BE2C (cell line): ENCODE results near the gene FBLL1.
"Not testable (repeated sequence)": the region's sequence is repeated elsewhere in the genome, so short reads cannot be mapped to it uniquely, and the experiment has no call there.

Experiments used
- DNase-seq: peaks from one replicate; pipeline ENCODE4 v3.0.0-alpha.2; 2020
- H3K27me3 ChIP-seq: fragments of 250-450 bp; sonication (Bioruptor Pico); 2 replicates; pipeline ENCODE4 v1.5.1; 2020; ENCODE audit warnings: mild to moderate bottlenecking
- H3K36me3 ChIP-seq: fragments of 250-450 bp; sonication (Bioruptor Pico); 2 replicates; pipeline ENCODE4 v1.5.1; 2020; ENCODE audit warnings: mild to moderate bottlenecking
- H3K4me1 ChIP-seq: fragments of 250-450 bp; sonication (Bioruptor Pico); 2 replicates; pipeline ENCODE4 v1.5.1; 2020
- H3K4me3 ChIP-seq: 2 replicates; pipeline ENCODE4 v1.5.1; 2011; ENCODE audit warnings: low read depth, low read length
- H3K9me3 ChIP-seq: fragments of 250-450 bp; sonication (Bioruptor Pico); 2 replicates; pipeline ENCODE4 v1.5.1; 2020
- TF ChIP-seq, protein P1 (sequence below): IDR thresholded peaks from 2 replicates; pipeline ENCODE4 v1.5.1; 2012; ENCODE audit warnings: mild to moderate bottlenecking, low read depth, low read length

Gene FBLL1

DNA sequence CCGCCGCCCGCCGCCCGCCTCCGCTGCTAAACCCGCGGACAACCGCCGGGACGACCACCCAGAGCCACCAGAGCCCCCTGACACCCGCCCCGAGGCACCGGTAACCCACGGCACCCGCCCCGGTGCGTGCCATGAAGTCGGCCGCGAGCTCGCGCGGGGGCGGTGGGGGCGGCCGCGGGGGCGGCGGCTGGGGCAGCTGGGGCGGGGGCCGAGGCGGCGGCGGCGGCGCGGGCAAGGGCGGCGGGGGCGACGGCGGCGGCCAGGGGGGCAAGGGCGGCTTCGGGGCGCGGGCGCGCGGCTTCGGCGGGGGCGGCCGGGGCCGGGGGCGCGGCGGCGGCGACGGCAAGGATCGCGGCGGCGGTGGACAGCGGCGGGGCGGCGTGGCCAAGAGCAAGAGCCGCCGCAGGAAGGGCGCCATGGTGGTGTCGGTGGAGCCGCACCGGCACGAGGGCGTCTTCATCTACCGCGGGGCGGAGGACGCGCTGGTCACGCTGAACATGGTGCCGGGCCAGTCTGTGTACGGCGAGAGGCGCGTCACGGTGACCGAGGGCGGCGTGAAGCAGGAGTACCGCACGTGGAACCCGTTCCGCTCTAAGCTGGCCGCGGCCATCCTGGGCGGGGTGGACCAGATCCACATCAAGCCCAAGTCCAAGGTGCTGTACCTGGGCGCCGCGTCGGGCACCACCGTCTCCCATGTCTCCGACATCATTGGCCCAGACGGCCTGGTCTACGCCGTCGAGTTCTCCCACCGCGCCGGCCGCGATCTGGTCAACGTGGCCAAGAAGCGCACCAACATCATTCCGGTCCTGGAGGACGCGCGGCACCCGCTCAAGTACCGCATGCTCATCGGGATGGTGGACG, 499 bp downstream of the FBLL1 start:
- Histone ChIP-seq H3K4me3 (peak overlapping the region; percentile 52), H3K36me3 (no peaks in the 10 kb centered on the region), H3K27me3 (no peaks in the 10 kb centered on the region), H3K4me1 (no peaks in the 10 kb centered on the region; the same call in 1 of the 2 replicates), H3K9me3 (peaks cover 4% of the 10 kb centered on the region; the same call in 1 of the 2 replicates)
- DNase-seq, result peak; percentile 49
- TF ChIP-seq, protein P1, sequence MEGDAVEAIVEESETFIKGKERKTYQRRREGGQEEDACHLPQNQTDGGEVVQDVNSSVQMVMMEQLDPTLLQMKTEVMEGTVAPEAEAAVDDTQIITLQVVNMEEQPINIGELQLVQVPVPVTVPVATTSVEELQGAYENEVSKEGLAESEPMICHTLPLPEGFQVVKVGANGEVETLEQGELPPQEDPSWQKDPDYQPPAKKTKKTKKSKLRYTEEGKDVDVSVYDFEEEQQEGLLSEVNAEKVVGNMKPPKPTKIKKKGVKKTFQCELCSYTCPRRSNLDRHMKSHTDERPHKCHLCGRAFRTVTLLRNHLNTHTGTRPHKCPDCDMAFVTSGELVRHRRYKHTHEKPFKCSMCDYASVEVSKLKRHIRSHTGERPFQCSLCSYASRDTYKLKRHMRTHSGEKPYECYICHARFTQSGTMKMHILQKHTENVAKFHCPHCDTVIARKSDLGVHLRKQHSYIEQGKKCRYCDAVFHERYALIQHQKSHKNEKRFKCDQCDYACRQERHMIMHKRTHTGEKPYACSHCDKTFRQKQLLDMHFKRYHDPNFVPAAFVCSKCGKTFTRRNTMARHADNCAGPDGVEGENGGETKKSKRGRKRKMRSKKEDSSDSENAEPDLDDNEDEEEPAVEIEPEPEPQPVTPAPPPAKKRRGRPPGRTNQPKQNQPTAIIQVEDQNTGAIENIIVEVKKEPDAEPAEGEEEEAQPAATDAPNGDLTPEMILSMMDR, result no peak

DNA sequence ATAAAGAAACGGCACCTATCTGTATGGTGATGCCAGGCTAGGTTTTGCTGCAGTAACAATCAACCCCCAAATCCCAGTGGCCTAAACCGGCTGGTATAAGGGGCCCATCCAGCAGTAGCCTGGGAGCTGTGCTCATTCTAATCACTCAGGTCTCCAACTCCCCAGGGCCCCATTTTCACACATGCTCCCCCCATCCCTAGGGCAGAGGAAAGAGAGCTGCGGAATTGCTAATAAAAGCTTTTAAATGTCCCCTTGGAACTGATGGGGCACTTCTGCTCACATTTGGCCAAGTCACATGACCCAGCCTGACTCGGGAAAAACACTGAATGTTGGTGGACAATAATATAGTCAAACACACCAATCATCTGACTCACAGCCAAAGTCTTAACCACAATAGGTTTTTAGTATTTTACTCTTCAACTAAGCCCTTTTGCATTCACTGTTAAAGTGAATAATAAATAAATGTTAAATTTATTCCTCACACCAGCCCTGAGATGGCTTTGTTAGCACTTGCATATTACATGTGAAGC, 1.6 kb downstream of the FBLL1 start:
- TF ChIP-seq, protein P1, result no peak

DNA sequence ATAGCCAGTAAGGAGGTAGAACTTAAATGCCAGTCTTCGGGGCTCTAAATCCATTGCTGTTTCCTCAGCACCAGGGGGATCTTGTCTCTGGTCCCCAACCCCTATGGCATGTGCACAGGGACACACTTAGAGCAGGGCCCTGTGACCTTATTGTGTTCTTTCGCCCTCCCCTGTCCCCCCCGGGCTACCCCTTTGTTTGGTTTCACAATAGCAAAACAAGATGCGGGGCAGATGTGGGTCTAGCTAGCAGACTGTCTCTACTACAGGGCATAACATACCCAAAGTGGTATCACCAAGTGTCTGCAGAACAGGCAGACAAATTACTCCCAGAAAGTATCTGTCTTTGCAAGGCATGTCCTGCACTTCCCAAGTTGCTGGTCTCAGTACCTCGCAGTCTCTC, 2.1 kb downstream of the FBLL1 start:
- DNase-seq, result no peak
- TF ChIP-seq, protein P1, result no peak
- Histone ChIP-seq H3K36me3 (no peaks in the 10 kb centered on the region), H3K9me3 (peaks cover 4% of the 10 kb centered on the region; the same call in 1 of the 2 replicates), H3K4me3 (no peak overlapping the region), H3K27me3 (no peaks in the 10 kb centered on the region), H3K4me1 (no peaks in the 10 kb centered on the region; the same call in 1 of the 2 replicates)

More for the DNA sequence above, 1.6 kb downstream of the FBLL1 start:
- DNase-seq, result no peak
- peaks cover 4% of the 10 kb centered on the region; the same call in 1 of the 2 replicates for H3K9me3 ChIP-seq
- H3K36me3 ChIP-seq, result no peaks in the 10 kb centered on the region
- no peak overlapping the region for H3K4me3 ChIP-seq
- no peaks in the 10 kb centered on the region for H3K27me3 ChIP-seq
- no peaks in the 10 kb centered on the region; the same call in 1 of the 2 replicates for H3K4me1 ChIP-seq

DNA sequence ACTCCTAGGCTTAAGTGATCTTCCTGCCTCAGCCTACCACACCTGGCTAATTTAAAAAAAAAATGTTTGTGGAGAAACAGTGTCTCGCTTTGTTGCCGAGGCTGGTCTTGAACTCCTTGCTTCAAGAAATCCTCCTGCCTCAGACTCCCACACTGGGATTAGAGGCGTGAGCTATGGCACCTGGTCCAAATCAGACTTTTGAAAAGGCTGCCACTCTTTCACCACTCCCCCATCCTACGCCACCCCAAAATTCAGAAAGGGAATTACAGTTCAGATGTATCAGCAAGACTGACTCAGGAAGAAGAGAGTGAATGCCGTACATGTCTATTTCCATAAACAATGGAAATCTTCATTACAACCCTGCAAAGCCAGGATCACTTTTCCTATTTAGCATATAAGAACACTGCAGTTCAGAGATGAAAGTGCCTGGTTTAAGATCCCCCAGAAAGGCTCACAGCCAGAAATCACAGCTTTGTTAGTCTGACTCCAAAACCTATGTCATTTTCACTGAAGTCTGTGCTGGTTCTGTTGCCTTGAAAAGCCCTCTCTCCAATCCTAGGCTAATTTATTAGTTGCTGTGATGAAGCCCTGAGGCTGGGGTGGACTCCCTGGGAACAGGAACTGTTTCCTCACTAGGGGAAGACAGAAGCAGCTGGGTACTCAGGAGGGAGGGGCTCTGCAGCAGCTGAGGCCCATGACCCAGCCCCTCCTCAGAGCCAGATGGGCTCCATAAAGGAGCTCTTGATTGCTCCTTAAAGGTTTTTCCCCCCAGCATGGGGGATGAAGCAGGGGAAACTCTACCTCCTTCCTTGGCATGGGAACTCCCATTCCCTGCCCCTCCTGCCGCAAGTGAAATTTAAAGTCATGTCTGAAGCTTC, 3.1 kb downstream of the FBLL1 start:
- Histone ChIP-seq H3K4me3 (no peak overlapping the region), H3K4me1 (no peaks in the 10 kb centered on the region; the same call in 1 of the 2 replicates), H3K36me3 (no peaks in the 10 kb centered on the region), H3K9me3 (peaks cover 4% of the 10 kb centered on the region; the same call in 1 of the 2 replicates), H3K27me3 (no peaks in the 10 kb centered on the region)
- DNase-seq, result no peak
- TF ChIP-seq, protein P1, result no peak

DNA sequence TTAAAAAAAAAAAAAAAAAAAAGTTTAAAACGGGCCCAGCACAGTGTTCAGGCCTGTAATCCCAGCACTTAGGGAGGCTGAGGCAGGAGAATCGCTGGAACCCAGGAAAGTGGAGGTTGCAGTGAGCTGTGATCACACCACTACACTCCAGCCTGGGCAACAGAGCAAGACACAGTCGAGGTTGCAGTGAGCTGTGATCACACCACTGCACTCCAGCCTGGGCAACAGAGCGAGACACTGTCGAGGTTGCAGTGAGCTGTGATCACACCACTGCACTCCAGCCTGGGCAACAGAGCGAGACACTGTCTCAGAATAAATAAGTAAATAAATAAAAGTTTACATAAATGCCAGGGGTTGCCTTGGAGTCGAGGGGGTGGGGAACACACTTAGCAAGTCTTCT, 5.2 kb downstream of the FBLL1 start:
- not testable (repeated sequence) for H3K36me3 ChIP-seq, H3K4me3 ChIP-seq, H3K27me3 ChIP-seq, H3K9me3 ChIP-seq, DNase-seq, H3K4me1 ChIP-seq

DNA sequence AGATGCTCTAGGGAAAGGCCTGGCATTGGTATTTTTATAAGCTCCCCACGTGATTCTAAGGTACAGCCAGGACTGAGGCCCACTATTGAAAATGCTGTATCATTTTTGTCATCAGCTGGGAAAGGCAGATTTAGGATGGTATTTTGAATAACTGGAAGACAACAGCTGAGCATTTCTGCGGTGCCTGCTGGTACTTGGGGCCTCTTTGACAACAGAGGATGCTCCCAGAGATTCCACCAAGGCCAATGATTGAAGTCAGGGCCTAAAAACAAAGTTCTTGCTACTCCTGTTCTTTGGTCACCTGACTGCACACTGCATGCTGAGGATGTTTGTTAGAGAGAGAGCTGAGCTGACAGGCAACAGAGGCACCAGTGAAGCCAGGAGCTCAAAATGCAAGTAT, 8.1 kb downstream of the FBLL1 start:
- no peak for DNase-seq
- TF ChIP-seq, protein P1, result no peak
- no peaks in the 10 kb centered on the region for H3K9me3 ChIP-seq
- no peaks in the 10 kb centered on the region for H3K36me3 ChIP-seq
- H3K27me3 ChIP-seq, result no peaks in the 10 kb centered on the region
- H3K4me1 ChIP-seq, result no peaks in the 10 kb centered on the region
- no peak overlapping the region for H3K4me3 ChIP-seq
